Erythroblast (primary cell): Measurements from ENCODE around the gene SLFN12L.

Experiments
- GATA1 ChIP-seq: IDR thresholded peaks from 2 replicates; pipeline ENCODE4 v1.6.1; 2011; ENCODE audit warnings: low read depth, mild to moderate bottlenecking, control low read depth, low read length, moderate library complexity
- POLR2A ChIP-seq: IDR thresholded peaks from 2 replicates; pipeline ENCODE4 v1.6.1; 2011; ENCODE audit warnings: mild to moderate bottlenecking, low read length

DNA sequence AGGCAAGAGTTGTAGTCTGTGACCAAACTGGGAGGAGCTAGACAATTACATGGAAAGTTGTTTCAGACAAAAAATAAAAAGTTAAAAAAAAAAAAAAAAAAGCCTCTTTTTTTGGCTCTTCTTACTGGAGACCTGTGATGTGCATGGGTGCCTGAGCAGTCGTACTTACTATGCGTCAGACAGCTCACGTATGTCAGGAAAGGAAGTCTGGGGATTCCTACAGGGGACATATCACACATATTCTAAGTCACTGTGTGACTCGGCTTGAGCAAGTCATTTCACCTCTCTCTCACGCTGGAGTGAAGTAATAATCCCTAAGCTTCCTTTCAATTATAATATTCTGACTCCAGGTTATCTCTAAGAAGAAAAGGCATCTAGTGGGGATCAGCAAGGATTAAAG lies 17.2 kb upstream of the SLFN12L start:
- no peak for TF ChIP-seq POLR2A
- TF ChIP-seq GATA1: no peak
